Tibial nerve (tissue), 4 donors: ENCODE results near the gene CACNA1B.

Experiments used
- EP300 ChIP-seq, 2 donors: sonication (generic); formaldehyde crosslinking; IDR thresholded peaks; one replicate each; pipeline ENCODE4 v1.6.1; 2017; ENCODE audit warnings: antibody characterized with exemption in 2 of 2, mild to moderate bottlenecking in 1 of 2
- POLR2A ChIP-seq, 2 donors: fragments of 450-650 bp; IDR thresholded peaks; one replicate each; pipeline ENCODE4 v1.6.1; 2017; ENCODE audit warnings: antibody characterized with exemption in 2 of 2, mild to moderate bottlenecking in 2 of 2, moderate library complexity in 2 of 2
- TF ChIP-seq, protein P1 (sequence below), 5 experiments: fragments of 200-600 bp in 3 of 5; fragments of 450-650 bp in 2 of 5; sonication (generic) in 3 of 5; IDR thresholded peaks; one replicate each; pipeline ENCODE4 v1.5.1; 2016 to 2019; ENCODE audit warnings: antibody characterized with exemption in 5 of 5, mild to moderate bottlenecking in 3 of 5, moderate library complexity in 2 of 5

- TF ChIP-seq EP300 (IDR thresholded peaks at IDR 0.05) (no peak), POLR2A (IDR thresholded peaks at IDR 0.05) (no peak)
- TF ChIP-seq, protein P1, sequence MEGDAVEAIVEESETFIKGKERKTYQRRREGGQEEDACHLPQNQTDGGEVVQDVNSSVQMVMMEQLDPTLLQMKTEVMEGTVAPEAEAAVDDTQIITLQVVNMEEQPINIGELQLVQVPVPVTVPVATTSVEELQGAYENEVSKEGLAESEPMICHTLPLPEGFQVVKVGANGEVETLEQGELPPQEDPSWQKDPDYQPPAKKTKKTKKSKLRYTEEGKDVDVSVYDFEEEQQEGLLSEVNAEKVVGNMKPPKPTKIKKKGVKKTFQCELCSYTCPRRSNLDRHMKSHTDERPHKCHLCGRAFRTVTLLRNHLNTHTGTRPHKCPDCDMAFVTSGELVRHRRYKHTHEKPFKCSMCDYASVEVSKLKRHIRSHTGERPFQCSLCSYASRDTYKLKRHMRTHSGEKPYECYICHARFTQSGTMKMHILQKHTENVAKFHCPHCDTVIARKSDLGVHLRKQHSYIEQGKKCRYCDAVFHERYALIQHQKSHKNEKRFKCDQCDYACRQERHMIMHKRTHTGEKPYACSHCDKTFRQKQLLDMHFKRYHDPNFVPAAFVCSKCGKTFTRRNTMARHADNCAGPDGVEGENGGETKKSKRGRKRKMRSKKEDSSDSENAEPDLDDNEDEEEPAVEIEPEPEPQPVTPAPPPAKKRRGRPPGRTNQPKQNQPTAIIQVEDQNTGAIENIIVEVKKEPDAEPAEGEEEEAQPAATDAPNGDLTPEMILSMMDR (IDR thresholded peaks at IDR 0.05), result no peak
These were observed 131.6 kb downstream of the CACNA1B start for GRCh38 chr9:138009016-138009802.
